Pulmonary artery endothelial cell (primary cell): ENCODE data around the gene KRT6C. TPM values are rescaled to one million over a fixed set of nuclear protein-coding genes. Genes with fewer than 3 reads are reported as not detected.
"Not testable (repeated sequence)": the region's sequence is repeated elsewhere in the genome, so short reads cannot be mapped to it uniquely, and the experiment has no call there.

Experiments
- DNase-seq: peaks from one replicate; pipeline ENCODE4 v3.0.0-alpha.2; 2011; ENCODE audit warnings: low read depth, low spot score
- total RNA-seq: library from RNA; depleted of rRNA; stranded (reverse); fragments of >200 nt; gene quantifications from 2 replicates; pipeline ENCODE4 v1.2.3, GENCODE V29; 2014

The KRT6C gene
- 0.07 TPM in 1 of 2 replicates, not detected in the other for total RNA-seq

- DNase-seq, result no peak
Measured at GRCh38 chr12:52473768-52474167, at the start of gene KRT6C. KRT6C (minus strand) TSS chr12:52473805; CDS start chr12:52473737, 68 bp downstream.

GRCh38 chr12:52522346-52523011 lies 48.9 kb upstream of the KRT6C start:
- no peak for DNase-seq

- DNase-seq, result no peak
Measured at GRCh38 chr12:52521568-52522266, 48.1 kb upstream of the KRT6C start.

- DNase-seq, result no peak
Measured at GRCh38 chr12:52521175-52521567, 47.6 kb upstream of the KRT6C start.

GRCh38 chr12:52519826-52520662 lies 46.4 kb upstream of the KRT6C start, which contains the start of gene KRT5:
KRT5 (minus strand) TSS chr12:52520394; CDS start chr12:52520296, 98 bp downstream.
- no peak for DNase-seq

GRCh38 chr12:52519387-52519703 lies 45.7 kb upstream of the KRT6C start:
- no peak for DNase-seq

- no peak for DNase-seq
Measured at GRCh38 chr12:52518574-52519386, 45.2 kb upstream of the KRT6C start.

GRCh38 chr12:52517888-52518287 lies 44.3 kb upstream of the KRT6C start:
- DNase-seq, result no peak

GRCh38 chr12:52517005-52517835 lies 43.6 kb upstream of the KRT6C start:
- DNase-seq, result no peak

- no peak for DNase-seq
Measured at GRCh38 chr12:52515927-52516831, 42.6 kb upstream of the KRT6C start.

GRCh38 chr12:52515319-52515646 lies 41.7 kb upstream of the KRT6C start:
- DNase-seq, result no peak

- DNase-seq, result no peak
Measured at GRCh38 chr12:52514471-52515318, 41.1 kb upstream of the KRT6C start.

GRCh38 chr12:52513736-52514135 lies 40.1 kb upstream of the KRT6C start:
- DNase-seq, result no peak

- no peak for DNase-seq
Measured at GRCh38 chr12:52508211-52508610, 34.6 kb upstream of the KRT6C start.

GRCh38 chr12:52506858-52507715 lies 33.5 kb upstream of the KRT6C start:
- no peak for DNase-seq

GRCh38 chr12:52502877-52503276 lies 29.3 kb upstream of the KRT6C start:
- no peak for DNase-seq

- no peak for DNase-seq
Measured at GRCh38 chr12:52501490-52501889, 27.9 kb upstream of the KRT6C start.

- not testable (repeated sequence) for DNase-seq
Measured at GRCh38 chr12:52500574-52500973, 27.0 kb upstream of the KRT6C start.
